HepG2 (cell line): Measurements from ENCODE around the gene IVL. TPM values are rescaled to one million over a fixed set of nuclear protein-coding genes. Genes with fewer than 3 reads are reported as not detected.

Experiments
- ATAC-seq: fragments of 200-7000 bp; cut with Tn5 transposase; 3 replicates; pipeline ENCODE4 v1.9.1; 2020; ENCODE audit warnings: mild to moderate bottlenecking, moderate library complexity
- BruUV-seq: library from RNA; stranded (reverse); fragments of 400-500 nt; replicated peaks from 2 replicates; lab custom pipeline; 2021; lab: Mats Ljungman, UMichigan
- CTCF ChIA-PET: fragments of 300-600 bp; formaldehyde crosslinking; extraction: SDS; loops from one replicate; lab custom pipeline; 2021; ENCODE audit warnings: low total read pairs, inconsistent platforms, low intra/inter-chr PET ratio; lab: Yijun Ruan, JAX
- POLR2A ChIA-PET: fragments of 350-600 bp; sonication (Branson Sonifier 250); formaldehyde crosslinking; loops from one replicate; lab custom pipeline; 2020; ENCODE audit warnings: antibody characterized with exemption, inconsistent platforms; lab: Yijun Ruan, JAX
- DNase-seq: peaks from one replicate; pipeline ENCODE4 v3.0.0-alpha.2; 2015; ENCODE audit warnings: low spot score
- FAIRE-seq: peaks from 3 replicates; lab custom pipeline; 2011; peaks lifted over from hg19 to GRCh38; lab: Jason Lieb, UNC
- H2AFZ ChIP-seq: one replicate; pipeline ENCODE4 v1.6.1; 2011; ENCODE audit warnings: low read length, inconsistent platforms
- H3K27ac ChIP-seq: fragments of 300-600 bp; 3 replicates; pipeline ENCODE4 v1.8.0; 2011; ENCODE audit warnings: mixed run types, mild to moderate bottlenecking, mixed read lengths, low read length, inconsistent platforms; ENCODE audit not compliant: insufficient read depth; ENCODE audit errors: extremely low read length
- H3K27me3 ChIP-seq, 2 experiments: fragments of 200-600 bp in 1 of 2; 2 replicates in 1 of 2; 3 replicates in 1 of 2; pipeline versions ENCODE4 v1.6.0 to v1.8.0; 2011; ENCODE audit warnings: low read length in 2 of 2, mild to moderate bottlenecking in 2 of 2, moderate library complexity in 2 of 2, inconsistent platforms in 1 of 2; ENCODE audit not compliant: insufficient read depth in 2 of 2, control insufficient read depth in 1 of 2
- H3K36me3 ChIP-seq, 2 experiments: fragments of 200-600 bp in 1 of 2; replicated peaks in 1 of 2; 2 replicates in 1 of 2; 3 replicates in 1 of 2; pipeline versions ENCODE4 v1.5.1 to v1.8.0; 2011; ENCODE audit warnings: low read length in 2 of 2, inconsistent platforms in 1 of 2; ENCODE audit not compliant: insufficient read depth in 2 of 2, control insufficient read depth in 1 of 2
- H3K4me1 ChIP-seq: 2 replicates; pipeline ENCODE4 v1.5.1; 2012; ENCODE audit warnings: low read length, inconsistent platforms; ENCODE audit not compliant: insufficient read depth
- H3K4me2 ChIP-seq: 2 replicates; pipeline ENCODE4 v1.6.0; 2011; ENCODE audit warnings: low read depth, low read length, inconsistent platforms
- H3K4me3 ChIP-seq, 3 experiments: fragments of 200-600 bp in 1 of 3; sonication (generic), shearing (Covaris generic) in 1 of 3; replicated peaks in 1 of 3; 2 replicates each; pipeline ENCODE4 v1.5.1; 2011 to 2016; ENCODE audit warnings: low read length in 3 of 3, inconsistent platforms in 2 of 3, low read depth in 2 of 3, mild to moderate bottlenecking in 2 of 3, control low read depth in 1 of 3, mixed read lengths in 1 of 3; ENCODE audit not compliant: insufficient read depth in 1 of 3
- H3K79me2 ChIP-seq: one replicate; pipeline ENCODE4 v1.6.1; 2011; ENCODE audit warnings: low read length, inconsistent platforms; ENCODE audit not compliant: insufficient read depth
- H3K9ac ChIP-seq: 2 replicates; pipeline ENCODE4 v1.6.0; 2011; ENCODE audit warnings: mild to moderate bottlenecking, low read depth, low read length, inconsistent platforms; ENCODE audit not compliant: insufficient read depth
- H3K9me3 ChIP-seq: 2 replicates; pipeline ENCODE4 v1.5.1; 2012; ENCODE audit warnings: mild to moderate bottlenecking, low read length
- H4K20me1 ChIP-seq: 2 replicates; pipeline ENCODE4 v1.6.0; 2011; ENCODE audit warnings: inconsistent platforms, mild to moderate bottlenecking, low read length, moderate library complexity; ENCODE audit not compliant: insufficient read depth
- ATF1 ChIP-seq: IDR thresholded peaks from 2 replicates; pipeline ENCODE4 v1.6.1; 2016; ENCODE audit warnings: mild to moderate bottlenecking, control low read depth
- CEBPB ChIP-seq: IDR thresholded peaks from 2 replicates; pipeline ENCODE4 v1.6.1; 2011; ENCODE audit warnings: low read depth, low read length, improper control_type of control experiment, borderline replicate concordance
- DNMT1 ChIP-seq: sonication (generic); formaldehyde crosslinking; IDR thresholded peaks from 2 replicates; pipeline ENCODE4 v1.5.1; 2020; ENCODE audit warnings: mild to moderate bottlenecking, missing genetic modification reagents
- KLF11 ChIP-seq: IDR thresholded peaks from 2 replicates; pipeline ENCODE4 v1.6.1; 2016; ENCODE audit warnings: missing compliant biosample characterization
- TOPORS ChIP-seq: sonication (generic); formaldehyde crosslinking; IDR thresholded peaks from 2 replicates; pipeline ENCODE4 v1.8.0; 2023; ENCODE audit warnings: mild to moderate bottlenecking, missing genetic modification reagents
- ZBTB8A ChIP-seq: sonication (generic); formaldehyde crosslinking; IDR thresholded peaks from 2 replicates; pipeline ENCODE4 v1.4.0; 2020; ENCODE audit warnings: mild to moderate bottlenecking, low read depth, missing genetic modification reagents, borderline replicate concordance
- ZNF589 ChIP-seq: sonication (generic); formaldehyde crosslinking; conservative IDR thresholded peaks from 2 replicates; pipeline ENCODE4 v1.8.0; 2022; ENCODE audit warnings: mild to moderate bottlenecking, moderate library complexity, missing genetic modification reagents
- ZNF598 ChIP-seq: sonication (generic); formaldehyde crosslinking; IDR thresholded peaks from 2 replicates; pipeline ENCODE4 v1.5.1; 2020; ENCODE audit warnings: mild to moderate bottlenecking, missing genetic modification reagents, borderline replicate concordance
- WGBS: methylation state at CpG from one replicate; pipeline ENCODE4 v1.1.6; 2017; ENCODE audit warnings: low lambda C conversion rate; 5-methylcytosine and 5-hydroxymethylcytosine counted together
- in situ Hi-C: cut with HindIII; loops from 2 replicates; pipeline ENCODE4 v1.10.0; 2017; ENCODE audit warnings: low pct_unique_long_range_greater_than_20kb; ENCODE audit not compliant: extremely low pct_ligation_motif_present
- intact Hi-C: fragments of 100-400 bp; cut with micrococcal nuclease; formaldehyde crosslinking; loops from one replicate; pipeline ENCODE4 v1.10.0; 2022; ENCODE audit not compliant: unreplicated experiment
- polyA plus RNA-seq, 8 experiments: library from polyadenylated mRNA; depleted of rRNA in 3 of 8; stranded (reverse) in 7 of 8; unstranded in 1 of 8; fragments of >200 nt; fragmentation: Illumina TruSeq in 4 of 8; extraction: Trizol in 4 of 8; gene quantifications; 2 replicates each; pipeline versions ENCODE4 v1.2.1 to v1.2.3, GENCODE V29; 2011 to 2016; ENCODE audit warnings: low read depth in 4 of 8, missing spikeins in 1 of 8, mixed read lengths in 1 of 8; ENCODE audit not compliant: insufficient read depth in 1 of 8
- total RNA-seq, 5 experiments: library from RNA; depleted of rRNA; stranded (reverse); fragments of >200 nt; fragmentation: Illumina TruSeq; extraction: Trizol; gene quantifications; 2 replicates each; pipeline ENCODE4 v1.2.3, GENCODE V29; 2016; ENCODE audit warnings: low read depth in 1 of 5
- TF ChIP-seq, protein P1 (sequence below): sonication (generic); formaldehyde crosslinking; conservative IDR thresholded peaks from 2 replicates; pipeline ENCODE4 v1.8.1; 2023; ENCODE audit warnings: missing genetic modification reagents
- TF ChIP-seq, protein P2 (sequence below): sonication (generic); formaldehyde crosslinking; IDR thresholded peaks from 2 replicates; pipeline ENCODE4 v1.5.1; 2020; ENCODE audit warnings: missing genetic modification reagents, mild to moderate bottlenecking, borderline replicate concordance
- TF ChIP-seq, protein P3 (sequence below), 2 experiments: sonication (generic) in 1 of 2; formaldehyde crosslinking in 1 of 2; IDR thresholded peaks; 2 replicates each; pipeline versions ENCODE4 v1.4.0 to v1.6.1; 2016 to 2020; ENCODE audit warnings: borderline replicate concordance in 1 of 2, low read depth in 1 of 2, mild to moderate bottlenecking in 1 of 2, missing genetic modification reagents in 1 of 2
- TF ChIP-seq, protein P4 (sequence below): sonication (generic); formaldehyde crosslinking; conservative IDR thresholded peaks from 2 replicates; pipeline ENCODE4 v1.8.0; 2022; ENCODE audit warnings: low read depth, missing genetic modification reagents

The IVL gene
- total and polyA plus RNA-seq, 2 of the 13 experiments (the other 11 are each of a cell fraction or from before 2014, with no cell fraction given): not detected

DNA sequence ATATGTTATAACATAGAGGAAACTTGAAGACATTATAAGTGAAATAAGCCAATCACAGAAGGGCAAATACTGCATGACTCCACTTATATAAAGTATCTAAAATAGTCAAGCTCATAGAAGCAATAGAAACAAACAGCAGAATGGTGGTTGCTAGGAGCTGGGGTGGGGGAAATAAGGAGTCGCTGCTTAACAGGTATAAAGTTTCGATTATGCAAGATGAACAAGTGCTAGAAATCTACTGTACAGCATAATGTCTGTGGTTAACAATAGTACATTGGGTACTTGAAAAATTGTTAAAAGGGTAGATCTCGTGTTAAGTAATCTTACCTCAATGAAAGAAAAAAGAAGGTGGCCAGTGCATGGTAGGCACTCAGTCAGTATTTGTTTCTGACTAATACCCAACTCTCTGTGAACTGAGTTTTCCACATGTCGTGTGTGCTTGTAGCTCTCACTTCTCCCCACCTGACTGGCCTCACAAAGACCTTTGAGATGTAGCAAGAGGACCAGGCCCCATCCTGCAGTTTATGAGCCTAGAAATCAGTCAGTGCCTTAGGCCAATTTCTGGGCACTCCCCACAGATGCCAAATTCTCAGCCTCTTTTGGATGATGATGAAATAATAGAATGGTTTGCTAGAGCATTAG is 23.9 kb downstream of the IVL start:
- Histone ChIP-seq H3K9ac (no peak overlapping the region), H2AFZ (no peak overlapping the region), H3K27me3 (no peaks in the 10 kb centered on the region), H3K4me3 (no peak overlapping the region), H4K20me1 (no peaks in the 10 kb centered on the region), H3K9me3 (no peaks in the 10 kb centered on the region), H3K27ac (no peak overlapping the region), H3K79me2 (no peaks in the 10 kb centered on the region), H3K36me3 (no peaks in the 10 kb centered on the region), H3K4me1 (peaks cover 6% of the 10 kb centered on the region), H3K4me2 (no peak overlapping the region)
- POLR2A ChIA-PET: no interaction called here
- CTCF ChIA-PET: no interaction called here
- FAIRE-seq: no peak
- in situ Hi-C loops (no loop called here), intact Hi-C loops (no loop called here)
- BruUV-seq: no TSS peak
- ATAC-seq: no peak
- WGBS: 0% methylated on average over 4 of the region's 4 CpGs
- no peak for DNase-seq
- TF ChIP-seq CEBPB (no peak), ZNF589 (CRISPR knock-in tag) (no peak), DNMT1 (CRISPR knock-in tag) (no peak), ATF1 (CRISPR knock-in tag) (no peak), ZNF598 (CRISPR knock-in tag) (no peak), TOPORS (CRISPR knock-in tag) (no peak), ZBTB8A (CRISPR knock-in tag) (no peak), KLF11 (CRISPR knock-in tag) (no peak)
- TF ChIP-seq, protein P1, sequence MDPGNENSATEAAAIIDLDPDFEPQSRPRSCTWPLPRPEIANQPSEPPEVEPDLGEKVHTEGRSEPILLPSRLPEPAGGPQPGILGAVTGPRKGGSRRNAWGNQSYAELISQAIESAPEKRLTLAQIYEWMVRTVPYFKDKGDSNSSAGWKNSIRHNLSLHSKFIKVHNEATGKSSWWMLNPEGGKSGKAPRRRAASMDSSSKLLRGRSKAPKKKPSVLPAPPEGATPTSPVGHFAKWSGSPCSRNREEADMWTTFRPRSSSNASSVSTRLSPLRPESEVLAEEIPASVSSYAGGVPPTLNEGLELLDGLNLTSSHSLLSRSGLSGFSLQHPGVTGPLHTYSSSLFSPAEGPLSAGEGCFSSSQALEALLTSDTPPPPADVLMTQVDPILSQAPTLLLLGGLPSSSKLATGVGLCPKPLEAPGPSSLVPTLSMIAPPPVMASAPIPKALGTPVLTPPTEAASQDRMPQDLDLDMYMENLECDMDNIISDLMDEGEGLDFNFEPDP (CRISPR knock-in tag): no peak
- TF ChIP-seq, protein P2, sequence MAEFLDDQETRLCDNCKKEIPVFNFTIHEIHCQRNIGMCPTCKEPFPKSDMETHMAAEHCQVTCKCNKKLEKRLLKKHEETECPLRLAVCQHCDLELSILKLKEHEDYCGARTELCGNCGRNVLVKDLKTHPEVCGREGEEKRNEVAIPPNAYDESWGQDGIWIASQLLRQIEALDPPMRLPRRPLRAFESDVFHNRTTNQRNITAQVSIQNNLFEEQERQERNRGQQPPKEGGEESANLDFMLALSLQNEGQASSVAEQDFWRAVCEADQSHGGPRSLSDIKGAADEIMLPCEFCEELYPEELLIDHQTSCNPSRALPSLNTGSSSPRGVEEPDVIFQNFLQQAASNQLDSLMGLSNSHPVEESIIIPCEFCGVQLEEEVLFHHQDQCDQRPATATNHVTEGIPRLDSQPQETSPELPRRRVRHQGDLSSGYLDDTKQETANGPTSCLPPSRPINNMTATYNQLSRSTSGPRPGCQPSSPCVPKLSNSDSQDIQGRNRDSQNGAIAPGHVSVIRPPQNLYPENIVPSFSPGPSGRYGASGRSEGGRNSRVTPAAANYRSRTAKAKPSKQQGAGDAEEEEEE (CRISPR knock-in tag): no peak
- TF ChIP-seq, protein P3, sequence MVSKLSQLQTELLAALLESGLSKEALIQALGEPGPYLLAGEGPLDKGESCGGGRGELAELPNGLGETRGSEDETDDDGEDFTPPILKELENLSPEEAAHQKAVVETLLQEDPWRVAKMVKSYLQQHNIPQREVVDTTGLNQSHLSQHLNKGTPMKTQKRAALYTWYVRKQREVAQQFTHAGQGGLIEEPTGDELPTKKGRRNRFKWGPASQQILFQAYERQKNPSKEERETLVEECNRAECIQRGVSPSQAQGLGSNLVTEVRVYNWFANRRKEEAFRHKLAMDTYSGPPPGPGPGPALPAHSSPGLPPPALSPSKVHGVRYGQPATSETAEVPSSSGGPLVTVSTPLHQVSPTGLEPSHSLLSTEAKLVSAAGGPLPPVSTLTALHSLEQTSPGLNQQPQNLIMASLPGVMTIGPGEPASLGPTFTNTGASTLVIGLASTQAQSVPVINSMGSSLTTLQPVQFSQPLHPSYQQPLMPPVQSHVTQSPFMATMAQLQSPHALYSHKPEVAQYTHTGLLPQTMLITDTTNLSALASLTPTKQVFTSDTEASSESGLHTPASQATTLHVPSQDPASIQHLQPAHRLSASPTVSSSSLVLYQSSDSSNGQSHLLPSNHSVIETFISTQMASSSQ (IDR thresholded peaks at IDR 0.05; ENCODE audit: low read depth): no peak
- TF ChIP-seq, protein P3 (CRISPR knock-in tag; IDR thresholded peaks at IDR 0.05; ENCODE audit: borderline replicate concordance): no peak
- TF ChIP-seq, protein P4, sequence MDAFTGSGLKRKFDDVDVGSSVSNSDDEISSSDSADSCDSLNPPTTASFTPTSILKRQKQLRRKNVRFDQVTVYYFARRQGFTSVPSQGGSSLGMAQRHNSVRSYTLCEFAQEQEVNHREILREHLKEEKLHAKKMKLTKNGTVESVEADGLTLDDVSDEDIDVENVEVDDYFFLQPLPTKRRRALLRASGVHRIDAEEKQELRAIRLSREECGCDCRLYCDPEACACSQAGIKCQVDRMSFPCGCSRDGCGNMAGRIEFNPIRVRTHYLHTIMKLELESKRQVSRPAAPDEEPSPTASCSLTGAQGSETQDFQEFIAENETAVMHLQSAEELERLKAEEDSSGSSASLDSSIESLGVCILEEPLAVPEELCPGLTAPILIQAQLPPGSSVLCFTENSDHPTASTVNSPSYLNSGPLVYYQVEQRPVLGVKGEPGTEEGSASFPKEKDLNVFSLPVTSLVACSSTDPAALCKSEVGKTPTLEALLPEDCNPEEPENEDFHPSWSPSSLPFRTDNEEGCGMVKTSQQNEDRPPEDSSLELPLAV (CRISPR knock-in tag): no peak
